Adrenal gland (tissue), 12 donors: ENCODE results near the gene KCNK3. TPM values are rescaled to one million over a fixed set of nuclear protein-coding genes. Genes with fewer than 3 reads are reported as not detected.

Experiments
- DNase-seq, 7 donors: peaks; one replicate each; pipeline ENCODE4 v3.0.0-alpha.2; 2019 to 2020
- H3K27ac ChIP-seq, 5 donors: fragments of 200-600 bp; sonication (generic) in 4 of 5; 1 replicate in 3 of 5; 2 replicates in 2 of 5; pipeline versions ENCODE4 v1.5.1 to v1.8.0; 2016 to 2020; ENCODE audit warnings: mild to moderate bottlenecking in 1 of 5
- H3K27me3 ChIP-seq: fragments of 200-600 bp; 2 replicates; pipeline ENCODE4 v1.8.0; 2021
- H3K36me3 ChIP-seq, 2 donors: fragments of 200-600 bp; replicated peaks in 1 of 2; 1 replicate in 1 of 2; 2 replicates in 1 of 2; pipeline versions ENCODE4 v1.5.1 to v1.8.0; 2018 to 2022
- H3K4me1 ChIP-seq, 2 donors: fragments of 200-600 bp; replicated peaks in 1 of 2; 1 replicate in 1 of 2; 2 replicates in 1 of 2; pipeline versions ENCODE4 v1.5.1 to v1.8.0; 2018 to 2021
- H3K4me3 ChIP-seq, 4 donors: fragments of 200-600 bp; sonication (generic) in 3 of 4; one replicate each; pipeline ENCODE4 v1.5.1; 2016 to 2018
- H3K9me3 ChIP-seq, 3 donors: fragments of 200-600 bp; sonication (generic) in 1 of 3; replicated peaks in 1 of 3; 1 replicate in 2 of 3; 2 replicates in 1 of 3; pipeline versions ENCODE4 v1.5.1 to v1.8.0; 2016 to 2021
- POLR2A ChIP-seq, 2 donors: fragments of 450-650 bp; IDR thresholded peaks; one replicate each; pipeline ENCODE4 v1.6.1; 2017; ENCODE audit warnings: antibody characterized with exemption in 2 of 2, mild to moderate bottlenecking in 2 of 2, moderate library complexity in 1 of 2
- WGBS, 4 donors: extraction: QIAGEN DNeasy Blood & Tissue Kit in 2 of 4; methylation state at CpG; one replicate each; pipeline versions ENCODE4 v1.1.5 to v1.1.7; 2013 to 2017; 5-methylcytosine and 5-hydroxymethylcytosine counted together
- intact Hi-C, 2 donors: fragments of 100-400 bp; cut with DNase I; formaldehyde crosslinking; loops; one replicate each; pipeline versions ENCODE4 v1.14.1 to v1.15.0; 2022 to 2023
- polyA plus RNA-seq, 3 donors: library from polyadenylated mRNA; stranded (reverse); fragments of 200-250 nt in 2 of 3; fragments of 350-450 nt in 1 of 3; fragmentation: Illumina TruSeq in 1 of 3; extraction: RNeasy Lipid Tissue Mini Kit (QIAGEN cat#74804) in 1 of 3; gene quantifications; one replicate each; pipeline ENCODE4 v1.2.3, GENCODE V29; 2013 to 2014
- total RNA-seq, 9 donors: library from RNA; depleted of rRNA in 4 of 9; stranded (reverse); fragments of >200 nt in 4 of 9; fragments of 120-200 nt in 1 of 9; fragmentation: NEBNext Ultra II Directional in 1 of 9; extraction: Animal tissue kit (Norgen Biotek cat#: 25700) in 1 of 9; gene quantifications; one replicate each; pipeline versions ENCODE4 v1.1.0 to v1.2.4, GENCODE V29; 2013 to 2023
- TF ChIP-seq, protein P1 (sequence below), 6 experiments: fragments of 450-650 bp in 4 of 6; fragments of 200-600 bp in 2 of 6; sonication (generic) in 1 of 6; IDR thresholded peaks; 1 replicate in 5 of 6; 2 replicates in 1 of 6; pipeline versions ENCODE4 v1.5.1 to v1.8.0; 2016 to 2021; ENCODE audit warnings: antibody characterized with exemption in 6 of 6, mild to moderate bottlenecking in 2 of 6, moderate library complexity in 1 of 6
- donor health status: healthy with polysubstance abuse.
- donor health status: Bipolar disorder and iron deficiency.
- donor health status: DM: yes; HTN: yes; CAD: no.
- donor health status: DM: no; HTN: no; CAD: no.
- donor health status: DM: no; HTN: no; CAD: no.
- donor health status: DM: yes; HTN: yes; CAD: no.

Gene KCNK3
- total and polyA plus RNA-seq, 12 donors, result 69.6 to 595 (median 382) TPM

GRCh38 chr2:26710743-26711456, 18.4 kb downstream of the KCNK3 start:
- intact Hi-C loops, result no loop called here
- peaks cover 78 to 100% of the 10 kb centered on the region in 2 donors for H3K4me1 ChIP-seq
- no peak overlapping the region for H3K4me3 ChIP-seq
- H3K27ac ChIP-seq, result peak overlapping the region; percentile 68 to 98 (median 79)
- peak in 1 of 7 donors; percentile 57 for DNase-seq
- WGBS, 4 donors, result 43 to 64% (median 49%) methylated on average over 12 to 17 of the region's 17 CpGs
- H3K27me3 ChIP-seq, result no peaks in the 10 kb centered on the region
- H3K36me3 ChIP-seq, result no peaks in the 10 kb centered on the region
- H3K9me3 ChIP-seq, result no peaks in the 10 kb centered on the region
- TF ChIP-seq, protein P1, sequence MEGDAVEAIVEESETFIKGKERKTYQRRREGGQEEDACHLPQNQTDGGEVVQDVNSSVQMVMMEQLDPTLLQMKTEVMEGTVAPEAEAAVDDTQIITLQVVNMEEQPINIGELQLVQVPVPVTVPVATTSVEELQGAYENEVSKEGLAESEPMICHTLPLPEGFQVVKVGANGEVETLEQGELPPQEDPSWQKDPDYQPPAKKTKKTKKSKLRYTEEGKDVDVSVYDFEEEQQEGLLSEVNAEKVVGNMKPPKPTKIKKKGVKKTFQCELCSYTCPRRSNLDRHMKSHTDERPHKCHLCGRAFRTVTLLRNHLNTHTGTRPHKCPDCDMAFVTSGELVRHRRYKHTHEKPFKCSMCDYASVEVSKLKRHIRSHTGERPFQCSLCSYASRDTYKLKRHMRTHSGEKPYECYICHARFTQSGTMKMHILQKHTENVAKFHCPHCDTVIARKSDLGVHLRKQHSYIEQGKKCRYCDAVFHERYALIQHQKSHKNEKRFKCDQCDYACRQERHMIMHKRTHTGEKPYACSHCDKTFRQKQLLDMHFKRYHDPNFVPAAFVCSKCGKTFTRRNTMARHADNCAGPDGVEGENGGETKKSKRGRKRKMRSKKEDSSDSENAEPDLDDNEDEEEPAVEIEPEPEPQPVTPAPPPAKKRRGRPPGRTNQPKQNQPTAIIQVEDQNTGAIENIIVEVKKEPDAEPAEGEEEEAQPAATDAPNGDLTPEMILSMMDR (IDR thresholded peaks at IDR 0.05), result no peak
- no peak for TF ChIP-seq POLR2A (IDR thresholded peaks at IDR 0.05)

DNA sequence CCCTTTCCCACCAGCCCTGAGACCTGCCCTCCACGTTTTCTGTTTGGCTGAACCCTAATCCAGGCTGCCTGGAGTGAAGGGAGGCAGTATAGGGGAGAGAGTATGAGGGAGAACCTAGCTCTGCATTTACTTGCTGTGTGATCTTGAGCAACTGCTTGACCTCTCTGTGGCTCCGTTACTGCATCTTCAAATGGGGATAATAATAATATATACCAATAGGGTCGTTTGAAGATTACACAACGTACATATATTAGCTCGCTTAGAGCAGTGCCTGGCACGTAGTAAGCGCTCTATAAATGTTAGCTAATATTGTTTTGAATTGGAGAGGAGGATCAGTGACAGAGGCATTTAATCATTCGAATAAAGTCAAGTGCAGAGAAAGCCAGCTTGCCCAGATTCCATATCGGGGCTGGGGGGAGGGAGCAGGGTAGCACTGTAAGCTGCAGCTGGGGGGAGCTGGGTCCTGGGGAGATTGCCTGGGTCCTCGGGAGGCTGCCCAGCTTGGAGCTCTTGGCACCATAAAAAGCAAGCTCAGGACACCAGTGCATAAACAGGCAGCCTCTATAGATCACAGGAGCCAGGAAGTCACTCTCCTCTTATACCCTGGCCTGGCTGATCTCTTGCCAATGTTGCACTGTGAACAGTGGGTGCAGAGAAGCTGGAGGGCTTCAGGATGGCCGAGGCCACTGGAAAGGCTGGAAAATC, 19.1 kb downstream of the KCNK3 start:
- intact Hi-C loops, result no loop called here
- 36 to 48% (median 42%) methylated on average over 11 of the region's 11 CpGs for WGBS, 4 donors
- H3K4me3 ChIP-seq, result no peak overlapping the region
- H3K4me1 ChIP-seq, result peaks cover 77 to 99% of the 10 kb centered on the region in 2 donors
- H3K9me3 ChIP-seq, result no peaks in the 10 kb centered on the region
- peak overlapping the region; percentile 68 to 98 (median 79) for H3K27ac ChIP-seq
- no peaks in the 10 kb centered on the region for H3K27me3 ChIP-seq
- H3K36me3 ChIP-seq, result no peaks in the 10 kb centered on the region
- no peak for TF ChIP-seq POLR2A (IDR thresholded peaks at IDR 0.05)
- TF ChIP-seq, protein P1 (IDR thresholded peaks at IDR 0.05), result no peak
- DNase-seq, result no peak

GRCh38 chr2:26712486-26713465, 20.3 kb downstream of the KCNK3 start:
- 73 to 86% (median 78%) methylated on average over 10 to 11 of the region's 11 CpGs for WGBS, 4 donors
- Histone ChIP-seq H3K4me1 (peaks cover 67 to 97% of the 10 kb centered on the region in 2 donors), H3K4me3 (no peak overlapping the region), H3K36me3 (no peaks in the 10 kb centered on the region), H3K27ac (peak overlapping the region; percentile 68 to 98 (median 79)), H3K27me3 (no peaks in the 10 kb centered on the region), H3K9me3 (no peaks in the 10 kb centered on the region)
- DNase-seq, result peak in 5 of 7 donors; percentile 57 to 78 (median 71)
- intact Hi-C loops, result no loop called here
- TF ChIP-seq, protein P1 (IDR thresholded peaks at IDR 0.05), result no peak
- no peak for TF ChIP-seq POLR2A (IDR thresholded peaks at IDR 0.05)
